Activated T-helper 1 cell treated with Interleukin-2 at 50 U/mL for 16 hours (primary cell): ENCODE data around the gene FKBP8.
"Not testable (repeated sequence)": the region's sequence is repeated elsewhere in the genome, so short reads cannot be mapped to it uniquely, and the experiment has no call there.

ENCODE experiments used
- DNase-seq: peaks from one replicate; pipeline ENCODE4 v3.0.0-alpha.2; 2020; ENCODE audit warnings: low read depth

Gene FKBP8

GRCh38 chr19:18542941-18543813, at the start of gene FKBP8:
TSS of gene FKBP8 (minus strand) at chr19:18543573. CDS start at chr19:18541970, 1,603 bp downstream.
- DNase-seq: peak; percentile 91

DNA sequence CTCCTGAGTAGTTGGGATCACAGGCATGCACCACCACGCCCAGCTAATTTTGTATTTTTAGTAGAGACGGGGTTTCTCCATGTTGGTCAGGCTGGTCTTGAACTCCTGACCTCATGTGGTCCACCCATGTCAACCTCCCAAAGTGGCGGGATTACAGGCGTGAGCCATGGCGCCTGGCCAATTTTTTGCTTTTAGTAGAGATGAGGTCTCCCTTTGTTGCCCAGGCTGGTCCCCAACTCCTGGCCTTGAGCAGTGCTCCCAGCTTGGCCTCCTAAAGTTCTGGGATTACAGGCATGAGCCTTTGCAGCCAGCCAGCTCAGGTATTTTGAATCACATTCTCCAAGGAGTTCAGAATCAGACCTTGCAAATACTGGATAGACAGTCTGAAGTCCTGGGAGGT, 49.4 kb upstream of the FKBP8 start:
- DNase-seq: not testable (repeated sequence)

- no peak for DNase-seq
Observed at GRCh38 chr19:18591735-18592385, 48.5 kb upstream of the FKBP8 start.

- no peak for DNase-seq
Observed at GRCh38 chr19:18590273-18591272, 47.2 kb upstream of the FKBP8 start.

DNA sequence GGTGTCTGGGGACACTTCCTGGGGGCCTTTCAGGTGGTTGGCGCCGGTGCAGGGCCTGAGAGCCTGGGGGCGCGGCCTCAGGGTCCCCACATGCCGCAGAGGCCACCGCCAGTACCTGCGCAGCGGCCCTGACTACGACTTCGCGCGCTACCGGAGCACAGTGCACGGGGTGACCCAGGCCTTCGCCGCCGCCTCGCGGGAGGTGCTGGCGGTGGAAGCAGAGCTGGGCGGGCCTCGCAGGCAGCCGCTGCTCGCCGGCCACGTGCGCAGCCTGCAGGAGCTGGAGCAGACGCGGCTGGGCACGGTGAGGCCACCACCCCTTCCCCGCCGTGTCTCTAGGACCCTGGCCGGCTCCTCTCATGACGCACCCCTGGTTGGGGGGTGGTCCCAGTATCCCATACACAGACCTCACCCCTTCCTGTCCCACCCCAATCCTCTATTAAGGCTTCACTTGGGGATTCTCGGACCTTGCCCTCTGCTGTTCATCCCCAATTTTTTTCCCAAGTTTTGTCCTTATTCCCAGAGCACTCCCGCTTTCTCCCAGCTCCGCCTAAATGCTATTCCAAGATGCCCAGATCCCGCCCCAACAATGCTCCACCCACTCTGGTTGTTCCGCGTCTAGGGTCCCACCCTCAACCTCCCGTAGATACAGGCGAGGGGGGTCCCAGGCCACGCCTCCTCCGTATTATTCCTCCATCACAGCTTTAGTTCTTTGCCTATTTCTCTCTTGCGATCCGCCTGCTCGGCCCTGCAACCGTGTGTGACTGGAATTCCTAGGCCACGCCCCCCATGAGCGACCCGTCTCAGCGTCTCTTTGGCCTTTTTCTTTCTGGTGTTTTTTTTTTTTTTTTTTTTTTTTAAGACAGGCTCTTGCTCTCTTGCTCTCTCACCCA, 46.3 kb upstream of the FKBP8 start:
- peak; percentile 61 for DNase-seq

DNA sequence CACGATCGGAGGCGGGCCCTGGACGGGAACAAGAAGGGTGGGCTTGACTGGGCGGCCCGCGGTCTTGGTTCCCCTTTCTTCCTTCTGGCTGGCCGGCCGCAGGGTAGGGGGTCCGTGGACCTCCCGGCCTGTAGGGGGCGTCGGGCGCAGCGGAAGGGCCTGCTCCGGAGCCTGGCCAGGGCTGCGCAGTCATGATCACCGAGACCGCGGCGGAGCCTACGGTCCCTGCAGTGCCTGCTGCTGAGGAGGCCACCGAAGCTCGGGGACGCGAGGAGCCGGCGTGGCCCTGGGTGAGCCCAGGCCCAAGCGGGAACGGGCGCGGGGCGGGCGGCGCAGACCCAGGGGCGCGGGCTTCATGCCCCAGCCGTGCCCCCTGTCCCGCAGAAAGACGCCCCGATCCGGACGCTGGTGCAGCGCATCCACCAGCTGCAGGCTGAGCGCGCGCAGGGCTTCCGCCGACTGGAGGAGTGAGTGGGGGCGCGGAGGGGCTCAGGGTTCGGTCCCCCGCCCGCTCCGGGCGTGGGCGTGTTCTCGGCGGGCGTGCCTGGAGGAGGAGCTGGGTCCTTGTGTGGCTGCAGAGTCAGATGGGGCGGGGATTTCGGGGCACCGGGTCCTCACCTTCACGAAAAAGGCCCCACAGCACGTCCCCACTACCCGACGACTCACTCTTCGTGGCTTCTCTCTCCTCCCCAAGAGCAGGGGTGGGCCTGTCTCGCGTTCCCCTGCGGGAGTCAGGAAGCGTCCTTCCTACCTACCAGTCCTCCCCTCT, 45.4 kb upstream of the FKBP8 start, which contains the start of gene REX1BD:
REX1BD (plus strand) TSS at position 188 of the 769 bp plus-strand sequence; CDS start at position 192, 4 bp downstream.
- peak; percentile 82 for DNase-seq

DNA sequence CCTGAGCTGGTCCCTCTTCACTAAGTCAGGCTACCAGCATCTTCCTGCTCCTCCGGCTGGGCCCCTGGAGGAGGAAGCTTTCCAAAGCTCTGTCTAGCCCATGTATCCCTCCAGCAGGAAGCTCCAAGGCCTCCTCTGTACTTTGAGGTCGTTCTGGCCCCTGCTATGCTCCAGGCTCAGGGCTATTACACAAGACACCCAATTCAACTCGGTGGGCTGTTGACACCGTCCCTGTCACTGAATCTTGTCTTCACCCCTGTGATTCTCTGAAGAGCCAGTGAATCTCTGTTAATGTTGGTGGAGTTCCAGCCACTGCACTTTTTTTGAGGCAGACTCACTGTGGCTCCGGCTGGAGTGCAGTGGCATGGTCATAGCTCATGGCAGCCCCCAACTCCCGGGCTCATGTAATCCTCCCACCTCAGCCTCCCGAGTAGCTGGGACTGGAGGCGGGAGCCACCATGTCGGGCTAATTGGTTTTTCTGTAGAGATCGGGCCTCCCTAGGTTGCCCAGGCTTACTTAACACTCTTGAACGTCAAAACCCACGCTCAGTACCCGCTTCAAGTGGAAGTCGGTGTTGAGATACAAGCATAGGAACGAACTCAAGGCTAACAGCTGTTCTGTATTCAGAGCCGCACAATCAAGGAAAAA, 44.7 kb upstream of the FKBP8 start:
- DNase-seq: no peak

DNA sequence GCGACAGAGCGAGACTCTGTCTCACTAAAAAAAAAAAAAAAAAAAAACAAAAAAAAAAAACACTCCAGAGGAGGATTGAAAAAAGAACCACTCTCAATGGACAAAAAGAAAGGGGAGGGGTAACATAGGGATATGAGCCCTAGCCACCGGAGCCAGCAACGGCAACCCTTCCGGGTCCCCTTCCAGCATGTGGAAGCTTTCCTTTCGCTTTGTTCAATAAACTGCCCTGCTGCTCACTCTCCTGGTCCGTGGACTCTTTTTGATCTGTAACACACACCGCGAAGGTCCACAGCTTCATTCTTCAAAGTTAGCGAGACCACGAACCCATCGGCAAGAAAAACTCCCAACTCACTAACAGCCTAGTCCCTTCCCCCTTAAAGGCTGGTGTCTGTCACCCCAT, 44.2 kb upstream of the FKBP8 start:
- no peak for DNase-seq

DNA sequence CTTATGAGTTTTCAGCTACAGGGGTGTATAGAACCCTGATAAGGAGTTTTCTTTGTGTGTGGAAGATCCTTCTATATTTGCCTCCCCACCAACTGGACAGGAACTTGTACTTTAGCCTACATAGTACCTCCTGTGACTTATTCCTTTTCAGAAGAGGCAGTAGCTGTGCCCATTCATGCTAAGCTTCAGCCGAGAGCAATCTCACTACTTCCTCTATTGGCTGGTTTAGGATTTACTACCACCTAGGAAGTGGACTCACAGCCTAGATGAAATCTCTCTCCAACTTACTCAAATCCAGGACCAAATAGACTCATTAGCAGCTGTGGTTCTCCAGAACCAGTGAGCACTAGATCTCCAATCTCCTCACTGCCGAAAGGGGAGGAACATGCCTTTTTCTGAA, 42.9 kb upstream of the FKBP8 start:
- DNase-seq: no peak

GRCh38 chr19:18580311-18580710, 36.9 kb upstream of the FKBP8 start:
- DNase-seq: no peak

DNA sequence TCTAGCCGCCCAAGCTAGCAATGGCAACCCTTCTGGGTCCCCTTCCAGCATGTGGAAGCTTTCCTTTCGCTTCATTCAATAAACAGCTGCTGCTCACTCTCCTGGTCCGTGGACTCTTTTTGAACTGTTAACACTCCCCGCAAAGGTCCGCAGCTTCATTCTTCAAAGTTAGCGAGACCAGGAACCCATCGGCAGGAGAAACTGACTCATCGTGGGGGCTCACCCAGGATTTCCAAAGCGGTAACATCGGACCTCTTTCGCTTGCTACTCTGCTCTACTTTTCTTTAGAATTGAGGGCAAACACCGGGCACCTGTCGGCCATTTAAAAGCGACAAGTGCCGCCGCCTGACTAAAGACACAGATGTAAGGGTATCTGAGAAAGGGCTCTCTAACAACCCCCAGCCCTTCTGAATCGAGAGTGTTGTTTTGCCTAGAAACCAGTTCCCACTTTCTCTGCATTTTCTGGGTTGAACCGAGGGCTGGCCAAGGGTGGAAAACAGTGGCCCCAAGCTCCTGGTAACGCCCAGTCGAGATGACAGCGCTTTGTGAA, 34.1 kb upstream of the FKBP8 start:
- no peak for DNase-seq

DNA sequence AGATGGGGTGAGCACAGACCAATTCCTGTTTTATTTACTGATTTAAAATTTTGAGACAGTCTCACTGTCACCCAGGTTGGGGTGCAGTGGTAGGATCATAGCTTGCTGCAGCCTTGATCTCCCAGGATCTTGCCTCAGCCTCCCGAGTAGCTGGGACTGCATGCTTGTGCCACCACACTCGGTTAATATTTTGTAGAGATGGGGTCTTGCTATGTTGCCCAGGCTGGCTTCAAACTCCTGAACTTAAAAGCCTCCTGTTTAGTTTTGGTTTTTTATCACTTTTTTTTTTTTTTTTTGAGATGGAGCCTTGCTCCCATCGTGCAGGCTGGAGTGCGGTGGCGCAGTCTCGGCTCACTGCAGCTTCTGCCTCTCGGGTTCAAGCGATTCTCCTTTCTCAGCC, 33.0 kb upstream of the FKBP8 start:
- DNase-seq: no peak

- DNase-seq: no peak
Observed at GRCh38 chr19:18574691-18575291, 31.4 kb upstream of the FKBP8 start.

- DNase-seq: peak; percentile 99
Observed at GRCh38 chr19:18571564-18572344, 28.4 kb upstream of the FKBP8 start, which contains the start of gene UBA52. TSS of gene UBA52 (plus strand) at chr19:18571857. CDS start at chr19:18573301, 1,444 bp downstream.

DNA sequence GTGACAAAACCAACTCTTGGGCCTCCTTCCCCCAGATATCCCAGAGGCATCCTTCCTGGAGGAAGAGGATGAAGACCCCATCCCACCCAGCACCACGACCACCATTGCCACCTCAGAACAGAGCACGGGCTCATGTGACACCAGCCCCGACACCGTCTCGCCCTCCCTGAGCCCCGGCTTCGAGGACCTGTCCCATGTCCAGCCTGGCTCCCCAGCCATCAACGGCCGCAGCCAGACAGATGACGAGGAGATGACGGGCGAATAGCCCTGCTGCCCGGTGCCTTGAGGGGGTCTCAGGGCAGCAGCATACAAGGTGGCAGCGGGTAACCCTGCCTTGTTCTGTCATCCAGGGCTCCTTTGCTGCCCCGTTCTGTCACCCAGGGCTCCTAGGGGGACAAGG, 25.0 kb upstream of the FKBP8 start:
- DNase-seq: no peak

DNA sequence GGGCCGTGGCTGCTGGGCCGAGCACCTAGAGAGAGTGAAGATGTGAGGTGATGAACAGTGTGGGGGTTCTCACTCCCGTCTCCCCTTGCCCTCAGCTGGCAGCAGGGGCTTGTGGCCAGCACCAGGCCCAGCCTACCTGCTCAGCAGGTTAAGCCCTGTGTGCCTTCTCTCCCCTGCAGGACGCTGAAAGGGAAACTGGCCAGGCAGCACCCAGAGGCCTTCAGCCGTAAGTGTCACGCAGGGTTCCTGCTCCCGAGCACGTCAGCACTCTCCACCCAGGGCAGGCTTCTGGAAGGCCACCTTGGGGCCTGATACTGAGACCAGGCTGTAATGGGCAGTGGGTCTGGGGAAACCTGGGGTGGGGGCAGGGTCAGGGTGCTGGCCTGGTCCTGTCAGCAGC, 23.6 kb upstream of the FKBP8 start:
- no peak for DNase-seq

GRCh38 chr19:18562086-18562485, 18.7 kb upstream of the FKBP8 start:
- DNase-seq: no peak

DNA sequence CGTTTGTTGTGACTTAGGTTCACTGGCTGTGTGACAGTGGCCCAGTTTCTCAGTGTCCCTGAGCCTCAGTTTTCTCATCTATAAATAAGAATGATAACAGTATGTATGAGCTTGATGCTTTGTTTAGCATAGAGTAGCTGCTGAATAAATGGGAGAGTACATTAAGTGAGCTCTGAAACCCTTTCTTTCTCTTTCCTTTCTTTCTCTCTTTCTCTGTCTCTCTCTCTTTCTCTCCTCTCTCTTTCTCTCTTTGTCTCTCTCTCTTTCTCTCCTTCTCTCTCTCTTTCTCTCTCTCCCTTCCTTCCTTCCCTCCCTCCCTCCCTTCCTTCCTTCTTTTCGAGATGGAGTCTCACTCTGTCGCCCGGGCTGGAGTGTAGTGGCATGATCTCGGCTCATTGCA, 16.3 kb upstream of the FKBP8 start:
- DNase-seq: no peak
